NCI-H524 (cell line): ENCODE measurements around the gene IFIT5.
"Not testable (repeated sequence)": the region's sequence is repeated elsewhere in the genome, so short reads cannot be mapped to it uniquely, and the experiment has no call there.

Source experiments
- DNase-seq, 2 experiments: peaks; one replicate each; lab custom pipeline; 2025; lab: John Stamatoyannopoulos, UW

Gene IFIT5

DNA sequence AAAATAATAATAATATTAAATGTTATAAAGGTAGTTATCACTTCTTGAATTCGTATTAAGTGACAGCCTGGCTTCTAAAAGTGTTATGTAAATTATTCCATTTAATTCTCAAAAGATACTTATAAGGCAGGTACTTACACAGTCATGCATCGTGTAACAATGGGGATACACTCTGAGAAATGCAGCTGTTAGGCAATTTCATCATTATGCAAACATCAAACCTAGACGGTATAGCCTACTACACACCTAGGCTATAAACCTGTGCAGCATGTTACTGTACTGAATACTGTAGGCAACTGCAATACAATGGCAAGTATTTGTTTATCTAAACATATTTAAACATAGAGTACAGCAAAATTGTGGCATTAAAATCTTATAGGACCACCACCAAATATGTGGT lies 20.5 kb upstream of the IFIT5 start:
- no peak for DNase-seq

DNA sequence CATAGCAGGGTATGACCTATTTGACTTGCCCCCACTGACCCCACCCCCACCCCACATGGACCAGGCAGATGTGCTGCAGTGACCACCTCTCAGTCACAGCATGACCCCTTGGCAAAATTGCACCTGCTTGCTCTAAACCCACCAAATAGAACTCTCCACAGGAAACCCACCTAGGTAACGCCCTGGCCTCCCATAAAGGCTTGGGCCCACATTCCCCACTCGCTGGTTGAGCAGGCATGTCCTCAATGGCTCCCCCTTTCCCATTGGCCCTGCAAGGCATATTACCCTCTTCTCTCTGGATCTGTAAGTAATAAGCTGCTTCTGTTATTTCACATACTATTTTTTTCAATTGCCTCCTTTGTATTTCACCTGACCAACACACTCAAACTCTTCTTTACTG lies 19.2 kb upstream of the IFIT5 start:
- DNase-seq = no peak

DNA sequence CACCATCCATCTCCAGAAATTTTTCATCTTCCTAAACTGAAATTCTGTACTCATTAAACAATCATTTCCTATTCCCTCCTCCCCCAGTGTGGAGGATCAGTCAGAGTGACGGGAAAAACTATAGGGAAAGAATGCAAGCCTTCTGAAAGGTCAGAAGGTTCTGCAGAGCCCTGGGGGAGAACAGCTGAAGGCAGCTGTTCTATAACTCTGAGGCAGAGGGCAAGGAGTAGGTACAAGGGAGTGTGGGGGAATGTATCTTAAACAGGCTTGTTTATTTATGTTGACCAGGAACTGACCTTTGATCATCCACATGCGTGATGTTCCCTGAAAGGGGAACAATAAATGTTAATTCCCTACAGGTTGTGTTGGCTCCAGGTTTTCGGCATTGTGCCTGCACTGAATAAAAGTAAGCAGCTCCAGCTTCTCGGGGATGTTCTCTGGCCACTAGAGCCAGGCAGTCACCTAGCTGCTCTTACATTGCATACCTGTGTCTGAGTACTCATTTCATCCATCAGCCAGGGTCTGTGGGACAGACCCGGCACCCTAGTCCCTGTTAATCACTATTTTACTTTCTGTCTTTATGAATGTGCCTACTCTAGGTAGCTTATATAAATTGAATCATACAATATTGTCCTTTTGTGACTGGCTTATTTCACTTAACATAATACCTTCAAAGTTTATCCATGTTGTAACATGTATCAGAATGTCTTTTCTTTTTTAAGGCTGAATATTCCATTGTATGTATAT lies 16.2 kb upstream of the IFIT5 start:
- no peak for DNase-seq

DNA sequence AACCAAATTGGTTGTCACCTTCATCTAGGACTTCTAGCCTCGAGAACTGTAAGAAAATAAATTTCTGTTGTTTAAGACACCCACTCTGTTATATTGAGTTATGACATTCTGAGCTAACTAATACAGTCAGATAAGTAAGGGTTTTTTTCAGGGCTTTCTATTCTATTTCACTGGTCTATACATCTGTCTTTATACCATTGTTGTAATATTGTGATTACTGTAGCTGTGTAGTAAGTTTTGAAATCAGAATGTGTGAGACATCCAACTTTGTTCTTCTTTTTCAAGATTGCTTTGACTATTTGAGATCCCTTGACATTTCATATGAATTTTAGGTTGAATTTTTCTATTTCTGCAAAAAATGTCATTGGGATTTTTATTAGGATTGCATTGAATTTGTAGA lies 14.4 kb upstream of the IFIT5 start:
- no peak for DNase-seq

DNA sequence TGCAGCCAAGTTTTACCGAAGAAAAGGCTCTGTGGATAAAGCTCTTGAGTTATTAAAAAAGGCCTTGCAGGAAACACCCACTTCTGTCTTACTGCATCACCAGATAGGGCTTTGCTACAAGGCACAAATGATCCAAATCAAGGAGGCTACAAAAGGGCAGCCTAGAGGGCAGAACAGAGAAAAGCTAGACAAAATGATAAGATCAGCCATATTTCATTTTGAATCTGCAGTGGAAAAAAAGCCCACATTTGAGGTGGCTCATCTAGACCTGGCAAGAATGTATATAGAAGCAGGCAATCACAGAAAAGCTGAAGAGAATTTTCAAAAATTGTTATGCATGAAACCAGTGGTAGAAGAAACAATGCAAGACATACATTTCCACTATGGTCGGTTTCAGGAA lies 11.3 kb upstream of the IFIT5 start:
- DNase-seq = no peak

DNA sequence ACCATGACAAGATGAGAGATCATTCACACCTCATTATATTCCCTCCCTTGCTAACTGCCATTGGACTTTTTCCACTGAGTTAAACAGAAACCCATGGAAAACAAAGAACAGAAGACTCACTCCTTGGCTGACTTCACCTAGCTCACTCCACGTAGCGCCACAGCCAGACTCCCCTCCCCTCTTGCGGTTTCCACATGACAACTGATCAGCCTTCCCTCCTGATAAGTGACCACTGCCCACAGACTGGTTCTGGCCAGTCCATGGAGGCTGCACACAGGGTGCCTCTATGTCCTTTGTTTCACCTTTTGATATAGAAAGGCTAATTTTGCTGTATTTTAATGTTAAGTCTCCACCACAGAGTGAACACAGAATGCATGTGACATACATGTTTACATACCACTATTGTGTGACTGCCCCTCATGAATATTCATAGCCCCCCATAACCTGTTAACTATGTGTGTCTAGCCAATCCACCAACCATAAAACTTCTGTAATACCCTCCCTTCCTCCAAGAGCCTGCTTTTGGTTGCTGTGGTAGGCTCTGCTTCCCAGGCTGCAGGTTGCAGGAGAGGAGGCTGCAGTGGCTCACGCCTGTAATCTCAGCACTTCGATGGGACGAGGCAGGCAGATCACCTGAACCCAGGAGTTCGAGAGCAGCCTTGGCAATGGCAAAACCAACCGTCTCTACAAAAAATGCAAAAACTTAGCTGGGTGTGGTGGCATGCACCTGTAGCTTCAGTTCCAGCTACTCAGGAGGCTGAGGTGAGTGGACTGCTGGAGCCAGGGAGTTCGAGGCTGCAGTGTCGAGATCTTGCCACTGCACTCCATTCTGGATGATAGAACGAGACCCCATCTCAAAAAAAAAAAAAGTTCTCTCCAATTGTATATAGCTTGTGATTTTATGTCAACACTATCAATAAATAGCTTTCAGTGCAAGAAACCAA lies 10.0 kb upstream of the IFIT5 start:
- no peak for DNase-seq

DNA sequence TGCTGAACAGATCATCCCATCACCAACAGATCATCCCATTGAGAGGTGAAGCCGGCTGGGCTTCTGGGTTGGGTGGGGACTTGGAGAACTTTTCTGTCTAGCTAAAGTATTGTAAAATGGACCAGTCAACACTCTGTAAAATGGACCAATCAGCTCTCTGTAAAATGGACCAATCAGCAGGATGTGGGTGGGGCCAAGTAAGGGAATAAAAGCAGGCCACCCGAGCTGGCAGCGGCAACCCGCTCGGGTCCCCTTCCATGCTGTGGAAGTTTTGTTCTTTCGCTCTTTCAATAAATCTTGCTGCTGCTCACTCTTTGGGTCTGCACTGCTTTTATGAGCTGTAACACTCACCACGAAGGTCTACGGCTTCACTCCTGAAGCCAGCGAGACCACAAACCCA lies 8.2 kb upstream of the IFIT5 start:
- not testable (repeated sequence) for DNase-seq

DNA sequence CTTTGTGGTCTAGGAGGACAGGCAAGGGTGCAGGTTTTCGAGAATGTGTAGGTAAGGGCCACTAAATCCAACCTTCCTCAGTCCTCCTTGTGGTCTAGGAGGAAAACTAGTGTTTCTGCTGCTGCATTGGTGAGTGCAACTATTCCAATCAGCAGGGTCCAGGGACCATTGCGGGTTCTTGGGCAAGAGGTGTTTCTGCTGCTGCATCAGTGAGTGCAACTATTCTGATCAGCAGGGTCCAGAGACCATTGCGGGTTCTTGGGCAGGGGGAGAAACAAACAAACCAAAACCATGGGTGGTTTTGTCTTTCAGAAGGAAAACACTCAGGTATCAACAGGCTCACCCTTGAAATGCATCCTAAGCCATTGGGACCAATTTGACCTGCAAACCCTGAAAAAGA lies 6.6 kb upstream of the IFIT5 start:
- DNase-seq = not testable (repeated sequence)

DNA sequence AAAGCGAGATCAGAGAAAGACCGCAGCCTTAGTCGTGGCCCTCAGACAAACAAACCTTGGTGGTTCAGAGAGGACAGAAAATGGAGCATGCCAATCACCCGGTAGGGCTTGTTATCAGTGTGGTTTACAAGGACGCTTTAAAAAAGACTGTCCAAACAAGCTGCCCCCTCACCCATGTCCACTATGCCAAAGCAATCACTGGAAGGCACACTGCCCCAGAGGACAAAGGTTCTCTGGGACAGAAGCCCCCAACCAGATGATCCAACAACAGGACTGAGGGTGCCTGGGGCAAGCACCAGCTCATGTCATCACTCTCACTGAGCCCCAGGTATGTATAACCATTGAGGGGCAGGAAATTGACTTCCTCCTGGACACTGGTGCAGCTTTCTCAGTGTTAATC lies 5.1 kb upstream of the IFIT5 start:
- DNase-seq = not testable (repeated sequence)

DNA sequence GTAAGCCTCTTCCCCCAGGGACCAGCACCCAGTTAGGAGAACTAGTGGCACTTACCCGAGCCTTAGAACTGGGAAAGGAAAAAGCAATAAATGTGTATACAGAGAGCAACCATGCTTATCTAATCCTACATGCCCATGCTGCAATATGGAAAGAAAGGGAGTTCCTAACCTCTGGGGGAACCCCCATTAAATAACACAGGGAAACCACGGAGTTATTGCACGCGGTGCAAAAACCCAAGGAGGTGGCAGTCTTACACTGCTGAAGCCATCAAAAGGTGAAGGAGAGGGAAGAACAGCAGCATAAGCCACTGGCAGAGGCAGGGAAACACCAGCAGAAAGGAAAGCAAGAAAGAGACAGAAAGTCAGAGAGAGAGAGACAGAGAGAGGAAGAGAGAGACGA lies 3.8 kb upstream of the IFIT5 start:
- DNase-seq = not testable (repeated sequence)

DNA sequence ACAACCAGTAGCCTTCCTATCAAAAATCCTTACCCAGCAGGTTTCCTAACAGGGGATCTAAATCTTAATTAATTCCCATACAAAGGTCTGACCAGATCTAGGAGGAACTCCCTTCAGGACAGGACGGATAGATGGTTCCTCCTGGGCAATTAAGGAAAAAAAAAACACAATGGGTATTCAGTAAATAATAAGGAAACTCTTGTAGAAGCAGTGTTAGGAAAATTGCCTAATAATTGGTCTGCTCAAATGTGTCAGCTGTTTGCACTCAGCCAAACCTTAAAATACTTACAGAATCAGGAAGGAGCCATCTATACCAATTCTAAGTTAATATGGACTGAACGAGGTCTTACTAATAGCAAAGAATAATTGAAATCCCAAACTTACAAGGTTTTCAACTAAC lies 3.2 kb upstream of the IFIT5 start:
- not testable (repeated sequence) for DNase-seq

DNA sequence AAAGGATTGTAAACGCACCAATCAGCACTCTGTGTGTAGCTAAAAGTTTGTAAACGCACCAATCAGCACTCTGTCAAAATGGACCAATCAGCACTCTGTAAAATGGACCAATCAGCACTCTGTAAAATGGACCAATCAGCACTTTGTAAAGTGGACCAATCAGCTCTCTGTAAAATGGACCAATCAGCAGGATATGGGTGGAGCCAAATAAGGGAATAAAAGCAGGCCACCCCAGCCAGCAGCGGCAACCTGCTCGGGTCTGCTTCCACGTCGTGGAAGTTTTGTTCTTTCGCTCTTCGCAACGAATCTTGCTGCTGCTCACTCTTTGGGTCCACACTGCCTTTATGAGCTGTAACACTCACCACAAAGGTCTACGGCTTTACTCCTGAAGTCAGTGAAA lies 2.1 kb upstream of the IFIT5 start:
- DNase-seq = not testable (repeated sequence)

DNA sequence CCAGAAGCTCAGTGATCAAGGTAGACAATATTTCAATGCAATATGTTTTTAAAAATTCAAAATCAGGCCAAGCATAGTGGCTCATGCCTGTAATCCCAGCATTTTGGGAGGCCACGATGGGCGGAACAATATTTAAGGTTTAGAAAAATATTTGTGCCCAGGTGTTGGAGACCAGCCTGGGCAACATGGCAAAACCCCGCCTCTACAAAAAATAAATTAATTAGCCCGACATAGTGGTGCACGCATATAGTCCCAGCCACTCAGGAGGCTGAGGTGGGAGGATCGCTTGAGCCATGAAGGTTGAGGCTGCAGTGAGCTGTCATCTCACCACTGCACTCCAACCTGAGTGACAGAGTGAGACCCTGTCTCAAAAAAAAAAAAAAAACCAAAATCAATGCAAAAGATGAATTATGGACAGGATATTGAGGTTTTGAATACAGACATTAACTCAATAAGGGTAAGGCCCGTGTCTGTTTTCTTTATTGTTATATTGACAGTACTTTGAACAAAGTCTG lies 913 bp upstream of the IFIT5 start:
- DNase-seq = no peak

DNA sequence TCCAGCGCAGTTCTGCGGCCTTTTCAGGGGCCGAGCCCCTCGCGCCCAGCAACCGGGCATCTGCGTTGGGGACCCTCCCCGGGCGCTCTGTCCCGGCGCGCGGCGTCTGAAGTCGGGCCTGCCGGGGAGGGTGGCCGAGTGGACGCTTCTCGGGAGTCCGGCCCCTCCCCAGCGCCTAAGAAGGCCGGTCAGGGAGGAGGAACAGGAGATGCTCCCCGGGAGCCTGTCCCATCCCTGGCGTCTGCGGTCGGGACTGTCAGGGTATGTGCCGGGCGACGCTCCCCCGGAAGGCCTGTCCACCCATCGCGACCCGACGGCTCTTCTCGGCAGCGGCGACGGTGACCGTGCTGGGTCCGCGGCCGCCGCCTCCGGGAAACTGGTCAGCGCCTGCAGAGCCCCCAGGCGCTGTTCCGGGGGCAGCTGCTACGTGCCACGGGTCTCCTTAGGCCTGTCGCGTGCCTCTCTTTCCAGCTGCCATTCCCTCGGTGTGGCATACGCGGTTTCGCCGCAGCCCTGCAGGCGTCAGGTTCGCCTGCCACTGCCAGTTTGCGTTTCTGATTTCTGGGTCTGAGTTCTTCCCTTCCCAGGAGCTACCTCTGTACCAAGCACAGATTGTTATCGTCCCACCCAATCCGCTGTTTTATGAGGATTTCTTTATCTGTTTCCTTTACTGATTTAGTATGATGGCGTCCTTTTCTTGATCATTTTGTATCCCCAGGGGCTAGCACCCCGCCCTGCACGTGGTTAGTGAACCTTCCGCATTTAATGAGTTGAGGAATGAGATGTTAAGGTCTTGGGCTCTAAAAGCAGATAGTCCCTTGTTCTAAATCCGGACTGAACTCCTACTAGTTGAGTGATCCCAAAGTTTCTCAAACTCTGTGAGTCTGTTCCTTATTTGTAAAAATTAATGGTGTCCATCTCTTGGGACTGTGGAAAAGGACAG lies 782 bp downstream of the IFIT5 start:
- DNase-seq = peak in 1 of 2 experiments; percentile 14

DNA sequence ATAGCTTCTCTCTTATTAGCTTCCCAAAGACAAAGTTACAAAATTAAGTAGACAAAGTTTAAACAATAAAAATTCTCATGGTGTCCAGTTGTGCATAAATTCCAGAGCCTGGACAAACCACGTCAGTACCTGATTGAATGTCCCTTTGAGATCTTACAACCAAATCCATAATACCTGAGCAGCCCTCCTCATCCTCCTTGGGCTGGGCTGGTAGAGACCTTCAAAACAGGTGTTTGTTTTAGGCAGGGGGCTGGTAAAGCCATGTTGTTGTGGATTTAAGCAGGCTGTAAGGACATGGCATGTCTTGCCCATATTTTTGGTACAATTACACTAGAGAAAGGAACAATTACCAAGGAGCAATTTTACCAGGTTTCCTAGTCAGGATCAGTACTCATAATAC lies 2.1 kb downstream of the IFIT5 start:
- no peak for DNase-seq

DNA sequence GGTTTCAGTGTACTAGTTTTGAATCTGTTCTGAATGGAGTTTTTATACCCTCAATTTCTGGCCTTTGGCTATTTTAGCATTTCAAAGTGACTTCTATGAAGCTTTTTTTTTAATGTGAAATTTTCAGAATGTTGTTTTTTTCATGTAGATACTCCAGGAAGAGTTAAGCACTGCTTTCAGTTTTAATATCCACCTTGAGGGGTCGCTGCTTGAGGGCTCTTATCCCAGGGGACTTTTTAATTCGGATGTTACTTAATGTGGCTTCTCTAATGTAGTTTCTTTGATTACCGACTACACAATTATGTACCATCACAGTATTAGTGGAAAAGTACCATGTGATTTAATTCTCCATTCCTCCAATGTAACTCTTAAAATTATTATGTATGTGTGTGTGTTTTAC lies 5.2 kb downstream of the IFIT5 start:
- peak in 1 of 2 experiments; percentile 3 for DNase-seq

DNA sequence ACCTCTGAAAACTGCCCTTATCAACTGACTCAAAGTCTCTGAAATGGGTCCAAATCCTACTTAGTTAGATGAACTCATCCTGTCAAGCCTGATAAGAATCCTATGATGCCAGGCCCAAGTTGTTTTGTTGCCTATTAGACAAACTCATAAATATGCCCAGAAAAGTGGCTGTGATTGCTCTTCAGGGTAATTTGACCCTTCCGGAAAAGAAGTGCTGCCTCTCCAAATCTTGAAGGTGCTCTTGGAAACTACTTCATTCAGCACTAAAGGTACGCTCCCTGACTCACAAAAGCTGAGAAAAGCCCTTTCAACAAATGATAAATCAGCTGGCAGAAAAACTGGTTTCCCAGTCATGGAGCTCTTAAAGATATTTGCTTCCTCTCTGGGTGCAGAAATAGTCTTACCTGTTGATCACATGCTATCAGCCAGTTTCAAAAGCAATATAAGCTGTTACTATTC lies 6.7 kb downstream of the IFIT5 start:
- DNase-seq = no peak

DNA sequence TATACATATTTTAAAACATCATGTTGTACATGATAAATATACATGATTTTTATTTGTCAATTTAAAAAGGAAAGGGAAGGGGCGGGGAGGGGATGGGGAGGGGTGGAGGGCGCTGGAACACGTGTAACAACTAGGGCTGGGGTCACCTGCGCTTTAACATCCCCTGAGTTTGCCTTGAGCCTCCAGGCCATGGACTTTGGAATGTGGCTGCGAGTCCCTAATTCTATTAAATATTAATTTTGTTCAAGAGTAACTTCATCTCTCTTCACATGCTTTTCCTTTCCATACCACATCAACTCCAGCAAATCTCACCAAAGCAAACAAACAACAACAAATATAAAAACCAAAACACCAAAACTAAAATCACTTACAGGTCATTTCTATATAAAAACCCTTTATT lies 10.6 kb downstream of the IFIT5 start:
- DNase-seq = no peak

DNA sequence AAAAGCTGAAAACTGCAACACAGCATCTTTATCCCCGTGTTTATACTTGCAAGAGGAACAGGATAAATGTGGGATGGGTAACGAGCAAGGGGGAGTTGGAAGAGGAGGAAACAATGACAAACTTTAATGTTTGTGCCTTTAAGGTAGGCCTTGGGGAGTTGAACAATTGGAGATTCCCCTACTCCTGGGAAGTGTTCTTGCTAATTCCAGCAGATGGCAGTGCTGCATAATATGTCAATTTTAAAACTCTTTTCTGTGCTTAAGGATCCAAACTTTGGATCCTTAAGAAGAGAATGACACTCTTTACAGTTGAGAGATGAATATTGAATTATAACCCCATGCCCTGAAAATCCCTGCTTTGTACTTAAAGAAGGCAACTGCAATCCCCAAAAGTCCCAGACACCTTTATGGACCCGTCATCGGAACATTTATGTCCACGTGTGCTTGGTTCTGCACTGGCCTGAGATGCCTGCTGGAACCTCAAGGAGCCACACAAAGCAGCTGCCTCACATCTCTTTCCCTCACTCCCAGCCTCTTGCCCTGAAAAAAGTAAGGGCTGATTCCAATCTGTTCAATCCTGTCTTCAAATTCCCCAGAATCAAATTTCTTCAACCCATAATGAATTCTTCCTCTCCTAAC lies 12.0 kb downstream of the IFIT5 start:
- DNase-seq = peak in 1 of 2 experiments; percentile 13

DNA sequence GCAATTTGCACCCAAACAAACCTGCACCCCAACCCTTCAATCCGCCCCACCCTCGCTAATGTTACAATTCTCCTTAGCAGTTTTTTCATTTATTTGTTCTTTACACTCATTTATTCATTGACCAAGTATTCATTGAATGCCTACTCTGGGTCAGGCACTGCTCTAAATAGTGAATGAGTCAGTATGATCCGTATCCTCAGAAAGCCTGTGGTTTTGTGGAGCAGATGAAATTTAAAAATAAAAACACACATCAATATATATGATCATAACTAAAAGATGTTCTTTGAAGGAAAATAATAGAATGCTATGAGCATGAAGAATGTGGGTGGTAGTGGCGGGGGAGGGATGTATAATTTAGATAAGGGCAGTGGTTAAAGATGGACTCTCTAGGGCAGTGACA lies 13.3 kb downstream of the IFIT5 start:
- DNase-seq = no peak

DNA sequence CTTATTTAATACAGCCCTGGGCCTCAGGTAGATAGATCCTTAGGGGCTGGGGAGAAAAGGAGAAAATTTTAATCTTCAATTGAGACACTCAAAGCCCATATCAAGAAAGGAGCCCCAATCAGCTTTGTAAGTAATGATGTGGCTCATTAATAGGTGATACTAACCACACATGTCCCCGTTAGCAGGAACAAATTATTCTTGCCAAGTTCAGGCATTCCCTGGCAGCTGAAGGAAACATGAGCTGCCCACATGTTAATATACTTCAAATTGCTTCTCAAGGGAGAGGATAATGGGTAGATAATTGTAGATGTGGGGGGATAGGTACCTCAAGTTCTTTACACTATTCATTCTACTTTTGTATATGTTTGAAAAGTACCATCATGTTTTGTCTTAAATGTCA lies 14.5 kb downstream of the IFIT5 start:
- peak in 1 of 2 experiments; percentile 10 for DNase-seq
